DMS79 treated with DMSO at 0.1 percent for 48 hours (cell line): Measurements from ENCODE around the gene RPP38.

Experiments used
- DNase-seq: peaks from one replicate; lab custom pipeline; 2025; lab: John Stamatoyannopoulos, UW

RPP38 gene

GRCh38 chr10:15152556-15152955, 55.4 kb downstream of the RPP38 start:
- no peak for DNase-seq
